ENCODE results near the gene SH3TC1. TPM values are rescaled to one million over a fixed set of nuclear protein-coding genes. Genes with fewer than 3 reads are reported as not detected.

The SH3TC1 gene
- total RNA-seq, 2 experiments from 2014 or later, result 7.8 to 8.8 TPM

DNA sequence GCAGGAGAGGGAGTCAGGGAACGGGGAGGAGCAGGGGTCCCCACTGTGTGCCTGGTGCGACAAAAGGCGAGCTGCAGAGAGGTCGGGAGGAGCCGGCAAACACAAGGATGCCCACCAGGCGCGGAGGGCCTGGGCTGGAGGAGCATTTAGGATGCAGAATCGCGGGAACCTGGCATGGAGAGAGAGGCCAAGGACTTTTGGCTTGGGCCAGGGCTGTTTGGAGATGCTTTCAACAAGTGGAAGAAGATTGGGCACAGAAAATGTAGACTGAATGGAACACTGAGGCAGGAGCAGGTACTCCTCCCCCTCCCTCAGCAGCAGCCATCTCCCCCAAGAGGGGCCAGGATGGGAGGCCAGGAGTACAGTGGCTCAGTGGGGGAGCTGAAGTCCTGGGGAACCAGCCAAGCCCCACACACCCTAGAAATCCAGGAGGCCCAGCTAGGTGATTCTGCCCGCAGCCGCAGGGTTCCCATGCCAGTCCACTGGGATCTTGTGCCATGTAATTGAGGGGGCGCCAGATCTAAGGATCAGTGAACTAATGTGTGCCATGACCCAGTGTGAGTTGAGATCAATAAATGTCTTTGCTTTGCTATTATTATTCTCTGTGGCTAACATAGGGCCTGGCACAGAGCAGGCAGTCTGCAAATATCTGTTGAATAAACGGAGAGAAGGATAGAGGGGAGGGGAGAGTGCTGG lies 39.4 kb upstream of the SH3TC1 start:
- Mint-ChIP-seq H3K27me3 (peaks cover 7% of the 10 kb centered on the region), H3K36me3 (no peaks in the 10 kb centered on the region), H3K4me1 (peaks cover 11% of the 10 kb centered on the region), H3K9me3 (no peaks in the 10 kb centered on the region), H3K4me3 (peak overlapping the region; percentile 97), H3K27ac (no peak overlapping the region)
- DNase-seq, result no peak

GRCh38 chr4:8160233-8160560 lies 38.9 kb upstream of the SH3TC1 start:
- Mint-ChIP-seq H3K27ac (no peak overlapping the region), H3K27me3 (peaks cover 7% of the 10 kb centered on the region), H3K36me3 (no peaks in the 10 kb centered on the region), H3K4me3 (peak overlapping the region; percentile 97), H3K4me1 (peaks cover 11% of the 10 kb centered on the region), H3K9me3 (no peaks in the 10 kb centered on the region)
- DNase-seq, result no peak

DNA sequence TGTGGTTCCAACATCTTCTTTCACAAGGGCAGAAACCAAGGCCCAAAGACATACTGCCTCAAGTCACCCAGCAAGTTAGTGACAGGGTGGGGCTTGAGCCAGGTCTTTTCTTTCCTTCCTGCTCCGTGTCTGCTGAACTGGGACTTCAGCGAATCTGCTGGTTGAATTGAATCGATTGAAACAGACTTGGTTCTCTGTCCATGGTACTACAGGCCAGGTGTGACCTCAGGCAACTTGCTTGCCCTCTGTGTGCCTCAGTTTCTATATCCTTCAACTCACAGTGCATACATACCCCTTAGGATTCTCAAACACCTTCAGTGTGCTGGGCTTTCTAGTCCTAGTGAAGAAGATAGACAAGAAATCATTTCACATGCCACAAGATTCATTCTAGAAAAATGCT lies 38.5 kb upstream of the SH3TC1 start:
- DNase-seq, result no peak
- H3K9me3 Mint-ChIP-seq, result no peaks in the 10 kb centered on the region
- H3K27me3 Mint-ChIP-seq, result peaks cover 7% of the 10 kb centered on the region
- H3K27ac Mint-ChIP-seq, result no peak overlapping the region
- peaks cover 11% of the 10 kb centered on the region for H3K4me1 Mint-ChIP-seq
- no peaks in the 10 kb centered on the region for H3K36me3 Mint-ChIP-seq
- H3K4me3 Mint-ChIP-seq, result no peak overlapping the region

DNA sequence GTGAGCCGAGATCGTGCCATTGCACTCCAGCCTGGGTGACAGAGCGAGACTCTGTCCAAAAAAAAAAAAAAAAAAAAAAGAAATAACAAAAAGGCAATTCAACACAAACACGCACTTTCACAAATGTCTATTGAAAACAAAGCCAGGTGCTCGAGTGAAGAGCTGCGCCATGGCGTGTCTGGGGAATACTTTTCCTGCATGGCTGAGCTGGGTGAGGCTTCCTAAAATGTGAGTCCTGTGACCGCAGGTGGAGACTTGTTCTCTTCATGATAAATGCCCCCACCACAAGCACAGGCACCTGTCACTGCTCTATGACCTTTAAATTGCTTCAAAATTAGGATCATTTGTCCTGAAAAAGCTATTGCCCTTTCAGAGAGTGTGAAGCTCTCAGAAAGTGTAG lies 36.5 kb upstream of the SH3TC1 start:
- peaks cover under 1% of the 10 kb centered on the region for H3K27me3 Mint-ChIP-seq
- H3K27ac Mint-ChIP-seq, result no peak overlapping the region
- peaks cover 11% of the 10 kb centered on the region for H3K4me1 Mint-ChIP-seq
- H3K36me3 Mint-ChIP-seq, result no peaks in the 10 kb centered on the region
- H3K4me3 Mint-ChIP-seq, result no peak overlapping the region
- H3K9me3 Mint-ChIP-seq, result no peaks in the 10 kb centered on the region
- no peak for DNase-seq

DNA sequence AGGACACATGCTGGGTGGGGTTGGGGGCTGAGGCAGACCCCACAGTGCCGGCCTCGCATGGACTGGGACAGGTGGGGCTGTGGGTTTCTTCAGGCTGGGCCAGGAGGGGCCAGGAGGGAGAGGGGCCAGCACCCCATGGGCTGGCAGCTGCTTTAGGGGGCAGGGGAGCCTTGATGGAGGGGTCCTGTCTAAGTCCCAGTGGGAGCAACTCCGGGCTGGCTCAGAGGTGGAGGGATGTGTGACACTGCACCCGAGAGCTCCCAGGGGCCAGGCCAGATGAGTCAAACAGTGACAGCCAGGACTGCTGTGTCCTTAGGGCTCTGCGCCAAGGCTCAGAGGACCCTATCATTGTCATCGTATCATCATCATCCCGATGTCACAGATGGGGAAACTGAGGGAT lies 36.1 kb upstream of the SH3TC1 start:
- no peak for DNase-seq
- no peak overlapping the region for H3K27ac Mint-ChIP-seq
- no peaks in the 10 kb centered on the region for H3K9me3 Mint-ChIP-seq

DNA sequence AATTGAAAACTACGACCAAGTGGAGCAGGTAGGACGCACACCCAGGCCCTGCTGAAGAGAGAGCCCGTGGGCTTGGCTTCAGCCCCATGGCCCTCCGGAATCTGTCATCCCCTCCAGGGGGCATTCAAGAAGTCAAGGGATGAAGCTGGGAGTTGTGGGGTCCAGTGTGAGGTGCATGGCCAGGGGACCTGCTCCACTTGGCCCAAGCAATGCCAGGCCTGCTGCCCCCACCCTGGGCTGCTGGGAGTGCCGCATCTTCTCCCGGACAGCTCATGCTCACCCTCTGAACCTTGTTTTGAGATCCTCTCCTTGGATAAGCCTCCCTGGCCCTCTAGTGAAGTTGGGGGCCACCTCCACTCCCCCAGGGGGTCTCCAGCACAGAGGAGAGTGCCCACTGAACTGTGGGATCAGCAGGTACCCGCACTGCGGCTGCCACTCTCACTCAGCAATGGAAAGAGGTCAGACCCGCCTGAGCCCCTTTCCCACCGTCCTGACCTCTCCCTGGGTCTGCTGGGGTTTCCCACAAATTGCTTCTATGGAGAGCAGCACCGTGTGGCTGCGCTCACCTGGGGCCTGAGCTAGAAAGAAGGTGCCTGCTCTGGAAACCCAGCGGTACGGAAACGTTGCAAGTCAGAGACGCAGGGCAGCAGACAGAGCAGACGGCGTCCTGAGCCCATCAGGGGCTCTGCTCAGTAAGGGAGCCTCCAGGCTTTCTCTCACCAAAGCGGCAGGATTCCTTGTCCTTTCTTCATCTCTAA lies 35.5 kb upstream of the SH3TC1 start:
- no peaks in the 10 kb centered on the region for H3K9me3 Mint-ChIP-seq
- peaks cover 11% of the 10 kb centered on the region for H3K4me1 Mint-ChIP-seq
- no peak overlapping the region for H3K27ac Mint-ChIP-seq
- H3K4me3 Mint-ChIP-seq, result no peak overlapping the region
- DNase-seq, result no peak
- H3K27me3 Mint-ChIP-seq, result no peaks in the 10 kb centered on the region
- no peaks in the 10 kb centered on the region for H3K36me3 Mint-ChIP-seq

More for the DNA sequence above, 36.1 kb upstream of the SH3TC1 start:
- Mint-ChIP-seq H3K4me1 (peaks cover 11% of the 10 kb centered on the region), H3K4me3 (no peak overlapping the region), H3K36me3 (no peaks in the 10 kb centered on the region), H3K27me3 (no peaks in the 10 kb centered on the region)

DNA sequence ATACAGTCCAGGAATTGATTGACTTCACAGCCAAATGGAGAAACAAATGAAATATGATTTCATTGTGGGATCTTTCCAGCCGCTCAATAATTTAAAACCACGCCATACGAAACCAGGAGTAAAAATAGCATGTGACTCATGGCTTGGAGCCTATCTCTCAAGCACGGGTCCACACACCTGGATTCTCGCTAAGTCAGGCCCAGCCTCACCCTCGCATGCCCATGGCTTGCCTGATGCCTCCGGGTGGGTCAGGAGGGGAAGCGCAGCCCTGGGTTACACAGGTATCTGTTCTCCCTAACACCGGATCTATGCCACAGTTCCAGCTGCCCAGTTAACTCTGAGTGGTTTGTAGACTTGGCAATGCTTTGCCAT lies 34.9 kb upstream of the SH3TC1 start:
- peaks cover 9% of the 10 kb centered on the region for H3K4me1 Mint-ChIP-seq
- H3K27ac Mint-ChIP-seq, result no peak overlapping the region
- H3K36me3 Mint-ChIP-seq, result no peaks in the 10 kb centered on the region
- H3K27me3 Mint-ChIP-seq, result no peaks in the 10 kb centered on the region
- no peak for DNase-seq
- H3K9me3 Mint-ChIP-seq, result no peaks in the 10 kb centered on the region
- H3K4me3 Mint-ChIP-seq, result no peak overlapping the region

DNA sequence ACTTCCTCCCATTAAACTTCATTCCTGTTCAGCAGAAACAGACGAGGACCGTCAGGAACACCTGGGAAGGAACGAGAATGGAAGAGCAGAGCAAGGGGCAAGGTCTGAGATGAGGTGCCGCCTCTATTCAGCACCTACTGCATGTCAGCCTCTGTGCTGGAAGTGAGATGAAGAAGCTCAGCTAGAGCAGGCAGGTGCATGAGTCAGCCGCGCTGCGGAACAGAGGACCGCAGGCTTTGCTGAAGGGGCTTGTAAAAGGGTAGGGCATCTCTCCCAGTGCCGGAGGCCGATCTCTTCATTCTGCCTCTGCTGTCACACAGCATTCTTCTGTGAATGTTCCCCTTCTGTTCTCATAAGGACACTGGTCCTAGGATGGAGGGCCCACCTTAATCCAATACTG lies 34.4 kb upstream of the SH3TC1 start:
- no peak overlapping the region for H3K27ac Mint-ChIP-seq
- DNase-seq, result no peak

GRCh38 chr4:8165374-8165896 lies 33.7 kb upstream of the SH3TC1 start:
- no peak for DNase-seq
- H3K36me3 Mint-ChIP-seq, result no peaks in the 10 kb centered on the region
- no peak overlapping the region for H3K27ac Mint-ChIP-seq
- no peaks in the 10 kb centered on the region for H3K9me3 Mint-ChIP-seq
- H3K27me3 Mint-ChIP-seq, result no peaks in the 10 kb centered on the region
- H3K4me3 Mint-ChIP-seq, result no peak overlapping the region
- no peaks in the 10 kb centered on the region for H3K4me1 Mint-ChIP-seq

More for the DNA sequence above, 34.4 kb upstream of the SH3TC1 start:
- Mint-ChIP-seq H3K27me3 (no peaks in the 10 kb centered on the region), H3K4me3 (no peak overlapping the region), H3K36me3 (no peaks in the 10 kb centered on the region), H3K4me1 (peaks cover 6% of the 10 kb centered on the region), H3K9me3 (no peaks in the 10 kb centered on the region)

DNA sequence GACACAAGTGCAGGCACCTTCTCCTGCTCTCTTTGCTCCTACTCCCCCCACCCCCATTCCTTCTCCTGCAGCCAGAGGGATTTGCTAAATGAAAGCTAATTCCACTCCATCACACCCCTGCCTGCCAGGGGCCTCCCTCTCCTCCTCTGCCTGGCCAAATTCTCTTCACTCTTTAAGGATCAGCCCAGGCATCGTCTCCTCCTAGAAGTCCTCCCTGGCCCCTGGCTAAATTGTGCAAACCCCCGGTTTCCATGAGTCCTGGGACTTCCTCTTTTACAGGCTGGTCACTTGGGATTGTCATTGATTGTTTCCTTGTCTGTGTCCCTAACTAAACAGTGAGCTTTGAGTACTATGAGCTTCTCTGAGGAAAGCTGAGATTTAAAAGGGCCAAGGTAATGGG lies 31.8 kb upstream of the SH3TC1 start:
- H3K27ac Mint-ChIP-seq, result no peak overlapping the region
- no peaks in the 10 kb centered on the region for H3K4me1 Mint-ChIP-seq
- H3K4me3 Mint-ChIP-seq, result no peak overlapping the region
- no peak for DNase-seq
- H3K36me3 Mint-ChIP-seq, result no peaks in the 10 kb centered on the region
- H3K27me3 Mint-ChIP-seq, result no peaks in the 10 kb centered on the region
- no peaks in the 10 kb centered on the region for H3K9me3 Mint-ChIP-seq

DNA sequence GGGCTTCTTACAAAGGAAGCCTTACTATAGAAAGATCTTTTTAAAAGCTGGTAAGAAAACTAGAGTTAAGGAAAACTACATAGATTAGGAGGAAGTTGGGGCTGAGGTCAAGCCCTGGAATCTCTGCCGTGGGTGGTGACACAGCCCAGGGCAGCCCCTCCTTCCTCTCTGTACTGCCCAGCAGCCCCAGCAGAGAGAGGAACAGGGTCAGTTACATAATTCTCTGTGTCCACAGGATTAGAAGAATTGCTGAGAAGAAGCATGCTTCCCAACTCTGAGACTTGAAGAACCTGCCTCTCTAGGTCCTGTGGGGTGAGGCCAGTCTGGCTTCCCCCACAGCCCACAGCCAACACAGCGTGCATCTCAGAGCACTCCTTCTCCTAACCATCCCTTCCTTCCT lies 31.3 kb upstream of the SH3TC1 start:
- H3K4me1 Mint-ChIP-seq, result no peaks in the 10 kb centered on the region
- H3K4me3 Mint-ChIP-seq, result no peak overlapping the region
- no peak for DNase-seq
- H3K36me3 Mint-ChIP-seq, result no peaks in the 10 kb centered on the region
- no peak overlapping the region for H3K27ac Mint-ChIP-seq
- H3K27me3 Mint-ChIP-seq, result no peaks in the 10 kb centered on the region
- H3K9me3 Mint-ChIP-seq, result no peaks in the 10 kb centered on the region

GRCh38 chr4:8168232-8168631 lies 30.9 kb upstream of the SH3TC1 start:
- Mint-ChIP-seq H3K36me3 (no peaks in the 10 kb centered on the region), H3K9me3 (no peaks in the 10 kb centered on the region), H3K27ac (no peak overlapping the region), H3K4me3 (no peak overlapping the region), H3K27me3 (no peaks in the 10 kb centered on the region), H3K4me1 (no peaks in the 10 kb centered on the region)
- no peak for DNase-seq

DNA sequence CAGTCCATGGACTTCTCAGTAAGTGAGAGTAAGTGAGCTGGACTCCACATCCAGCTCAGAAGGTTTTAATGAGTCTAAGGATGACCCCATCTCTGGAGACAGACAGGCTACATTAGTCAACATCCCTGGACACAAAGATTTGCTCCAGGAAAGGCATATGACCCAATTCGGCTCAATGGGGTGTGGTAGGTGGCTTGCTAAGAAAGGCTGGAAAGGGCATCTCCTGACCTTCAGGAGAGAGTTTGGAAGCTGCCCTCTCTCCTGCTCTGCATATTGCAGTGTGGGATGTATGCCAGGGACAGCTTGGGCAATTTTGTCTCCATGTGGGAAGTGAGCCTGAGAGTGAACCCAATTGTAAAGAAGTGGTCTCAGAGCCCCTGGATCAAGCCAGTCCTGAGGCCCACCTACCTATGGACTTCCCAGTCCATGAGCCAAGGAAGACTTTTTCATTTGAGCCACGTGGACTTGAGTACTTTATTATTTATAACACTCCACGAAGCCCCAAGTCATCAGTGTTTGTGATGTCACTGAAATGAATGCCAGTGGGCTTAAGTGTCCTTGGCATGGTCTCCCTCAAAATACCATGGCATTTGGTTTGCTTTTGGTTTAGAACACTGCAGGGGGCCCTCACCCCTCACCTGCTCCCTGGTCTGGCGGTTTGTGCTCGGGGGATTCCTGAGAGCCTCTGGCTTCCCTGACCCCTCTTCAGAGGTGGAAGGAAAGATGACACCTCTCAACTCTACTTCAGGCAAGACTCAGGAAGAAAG lies 30.1 kb upstream of the SH3TC1 start:
- no peak for DNase-seq
- H3K27me3 Mint-ChIP-seq, result no peaks in the 10 kb centered on the region
- no peak overlapping the region for H3K27ac Mint-ChIP-seq
- no peaks in the 10 kb centered on the region for H3K36me3 Mint-ChIP-seq
- no peaks in the 10 kb centered on the region for H3K4me1 Mint-ChIP-seq
- no peak overlapping the region for H3K4me3 Mint-ChIP-seq
- H3K9me3 Mint-ChIP-seq, result no peaks in the 10 kb centered on the region

DNA sequence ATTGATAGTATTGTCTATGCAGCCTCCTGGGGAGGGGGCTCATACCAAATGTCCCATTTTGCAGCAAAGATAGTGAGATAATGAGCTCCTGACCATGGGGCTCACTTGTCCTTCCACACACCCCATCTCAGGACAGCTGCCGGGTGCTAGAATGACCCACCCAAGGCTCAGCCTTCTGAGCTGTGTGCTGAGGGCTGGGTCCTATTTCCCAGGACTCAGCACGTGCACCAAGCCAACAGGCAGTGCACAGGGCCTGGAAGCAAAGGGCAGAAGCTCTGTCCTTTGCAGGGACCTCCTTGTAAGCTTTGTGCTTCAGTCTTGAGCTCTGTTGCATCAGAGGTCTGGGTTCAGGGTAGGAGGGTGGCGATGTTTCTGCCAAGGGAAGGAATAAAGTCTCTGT lies 29.3 kb upstream of the SH3TC1 start:
- H3K27me3 Mint-ChIP-seq, result no peaks in the 10 kb centered on the region
- no peak overlapping the region for H3K4me3 Mint-ChIP-seq
- DNase-seq, result no peak
- H3K36me3 Mint-ChIP-seq, result no peaks in the 10 kb centered on the region
- no peaks in the 10 kb centered on the region for H3K4me1 Mint-ChIP-seq
- no peaks in the 10 kb centered on the region for H3K9me3 Mint-ChIP-seq
- H3K27ac Mint-ChIP-seq, result no peak overlapping the region

GRCh38 chr4:8170341-8170740 lies 28.7 kb upstream of the SH3TC1 start:
- Mint-ChIP-seq H3K36me3 (no peaks in the 10 kb centered on the region), H3K9me3 (no peaks in the 10 kb centered on the region), H3K4me3 (no peak overlapping the region), H3K4me1 (no peaks in the 10 kb centered on the region), H3K27me3 (no peaks in the 10 kb centered on the region), H3K27ac (no peak overlapping the region)
- no peak for DNase-seq

All from activated naive CD8-positive, alpha-beta T cell treated with anti-CD3 and anti-CD28 coated beads for 36 hours (primary cell).